ENCODE data around the gene NPAS4. TPM values are rescaled to one million over a fixed set of nuclear protein-coding genes. Genes with fewer than 3 reads are reported as not detected.
A peak's percentile ranks its signal among the peaks of the same experiment; 100 is the strongest.

NPAS4 gene
- total and polyA plus RNA-seq, 2 of the 13 experiments (the other 11 are each of a cell fraction or from before 2014, with no cell fraction given): not detected

DNA sequence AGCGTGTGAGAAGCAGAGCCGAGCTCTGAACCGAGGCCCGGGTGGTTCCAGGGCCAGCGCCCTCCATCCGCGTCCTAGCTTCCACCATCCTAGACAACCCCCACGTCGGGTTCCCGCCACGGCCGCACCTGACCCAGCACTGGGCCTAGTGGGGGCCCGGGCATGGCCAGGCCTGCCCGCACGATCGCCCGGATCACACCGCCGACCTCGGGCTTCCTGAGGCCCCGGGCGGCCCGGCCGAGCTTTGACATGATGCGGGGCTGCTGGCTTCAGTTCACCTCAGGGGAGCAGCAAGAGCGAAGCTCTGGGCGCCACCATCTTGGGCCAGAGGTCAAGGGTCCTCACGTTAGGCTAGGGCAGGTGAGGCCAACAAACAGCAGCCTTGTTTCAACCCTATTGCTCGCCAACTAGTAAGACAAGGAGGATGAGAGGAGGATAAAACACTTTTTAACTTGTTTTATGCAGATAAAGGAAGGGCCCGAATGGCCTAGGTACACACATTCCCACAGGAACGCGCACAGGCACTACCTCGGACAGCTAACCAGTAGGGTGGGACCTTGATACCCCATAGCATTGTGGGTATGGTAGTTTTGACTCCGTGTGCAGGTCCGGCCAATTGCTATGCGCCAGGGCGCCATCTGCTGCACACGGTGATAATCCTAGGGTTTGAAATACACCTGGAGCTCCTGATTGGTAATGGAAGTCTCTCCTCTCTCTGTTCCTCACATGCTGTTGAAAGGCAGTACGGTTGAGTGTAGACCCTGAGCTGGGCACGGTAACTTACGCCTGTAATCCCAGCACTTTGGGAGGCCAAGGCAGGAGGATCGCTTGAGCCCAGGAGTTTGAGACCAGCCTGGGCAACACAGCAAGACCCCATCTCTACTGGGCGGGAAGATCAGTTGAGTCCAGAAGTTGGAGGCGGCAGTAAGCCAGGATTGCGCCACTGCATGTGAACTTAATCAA, 17.9 kb downstream of the NPAS4 start, which contains the start of gene MRPL11 (continued):
- TF ChIP-seq, protein P1, sequence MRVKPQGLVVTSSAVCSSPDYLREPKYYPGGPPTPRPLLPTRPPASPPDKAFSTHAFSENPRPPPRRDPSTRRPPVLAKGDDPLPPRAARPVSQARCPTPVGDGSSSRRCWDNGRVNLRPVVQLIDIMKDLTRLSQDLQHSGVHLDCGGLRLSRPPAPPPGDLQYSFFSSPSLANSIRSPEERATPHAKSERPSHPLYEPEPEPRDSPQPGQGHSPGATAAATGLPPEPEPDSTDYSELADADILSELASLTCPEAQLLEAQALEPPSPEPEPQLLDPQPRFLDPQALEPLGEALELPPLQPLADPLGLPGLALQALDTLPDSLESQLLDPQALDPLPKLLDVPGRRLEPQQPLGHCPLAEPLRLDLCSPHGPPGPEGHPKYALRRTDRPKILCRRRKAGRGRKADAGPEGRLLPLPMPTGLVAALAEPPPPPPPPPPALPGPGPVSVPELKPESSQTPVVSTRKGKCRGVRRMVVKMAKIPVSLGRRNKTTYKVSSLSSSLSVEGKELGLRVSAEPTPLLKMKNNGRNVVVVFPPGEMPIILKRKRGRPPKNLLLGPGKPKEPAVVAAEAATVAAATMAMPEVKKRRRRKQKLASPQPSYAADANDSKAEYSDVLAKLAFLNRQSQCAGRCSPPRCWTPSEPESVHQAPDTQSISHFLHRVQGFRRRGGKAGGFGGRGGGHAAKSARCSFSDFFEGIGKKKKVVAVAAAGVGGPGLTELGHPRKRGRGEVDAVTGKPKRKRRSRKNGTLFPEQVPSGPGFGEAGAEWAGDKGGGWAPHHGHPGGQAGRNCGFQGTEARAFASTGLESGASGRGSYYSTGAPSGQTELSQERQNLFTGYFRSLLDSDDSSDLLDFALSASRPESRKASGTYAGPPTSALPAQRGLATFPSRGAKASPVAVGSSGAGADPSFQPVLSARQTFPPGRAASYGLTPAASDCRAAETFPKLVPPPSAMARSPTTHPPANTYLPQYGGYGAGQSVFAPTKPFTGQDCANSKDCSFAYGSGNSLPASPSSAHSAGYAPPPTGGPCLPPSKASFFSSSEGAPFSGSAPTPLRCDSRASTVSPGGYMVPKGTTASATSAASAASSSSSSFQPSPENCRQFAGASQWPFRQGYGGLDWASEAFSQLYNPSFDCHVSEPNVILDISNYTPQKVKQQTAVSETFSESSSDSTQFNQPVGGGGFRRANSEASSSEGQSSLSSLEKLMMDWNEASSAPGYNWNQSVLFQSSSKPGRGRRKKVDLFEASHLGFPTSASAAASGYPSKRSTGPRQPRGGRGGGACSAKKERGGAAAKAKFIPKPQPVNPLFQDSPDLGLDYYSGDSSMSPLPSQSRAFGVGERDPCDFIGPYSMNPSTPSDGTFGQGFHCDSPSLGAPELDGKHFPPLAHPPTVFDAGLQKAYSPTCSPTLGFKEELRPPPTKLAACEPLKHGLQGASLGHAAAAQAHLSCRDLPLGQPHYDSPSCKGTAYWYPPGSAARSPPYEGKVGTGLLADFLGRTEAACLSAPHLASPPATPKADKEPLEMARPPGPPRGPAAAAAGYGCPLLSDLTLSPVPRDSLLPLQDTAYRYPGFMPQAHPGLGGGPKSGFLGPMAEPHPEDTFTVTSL (CRISPR knock-in tag; IDR thresholded peaks at IDR 0.05; ENCODE audit: borderline replicate concordance): no peak
- no peak for TF ChIP-seq HNRNPL (IDR thresholded peaks at IDR 0.05; ENCODE audit: low read depth, low read length)
- no peak for TF ChIP-seq NONO (IDR thresholded peaks at IDR 0.05)
- TF ChIP-seq NONO (CRISPR knock-in tag; conservative IDR thresholded peaks at IDR 0.05): peak; percentile 73
- TF ChIP-seq, protein P2, sequence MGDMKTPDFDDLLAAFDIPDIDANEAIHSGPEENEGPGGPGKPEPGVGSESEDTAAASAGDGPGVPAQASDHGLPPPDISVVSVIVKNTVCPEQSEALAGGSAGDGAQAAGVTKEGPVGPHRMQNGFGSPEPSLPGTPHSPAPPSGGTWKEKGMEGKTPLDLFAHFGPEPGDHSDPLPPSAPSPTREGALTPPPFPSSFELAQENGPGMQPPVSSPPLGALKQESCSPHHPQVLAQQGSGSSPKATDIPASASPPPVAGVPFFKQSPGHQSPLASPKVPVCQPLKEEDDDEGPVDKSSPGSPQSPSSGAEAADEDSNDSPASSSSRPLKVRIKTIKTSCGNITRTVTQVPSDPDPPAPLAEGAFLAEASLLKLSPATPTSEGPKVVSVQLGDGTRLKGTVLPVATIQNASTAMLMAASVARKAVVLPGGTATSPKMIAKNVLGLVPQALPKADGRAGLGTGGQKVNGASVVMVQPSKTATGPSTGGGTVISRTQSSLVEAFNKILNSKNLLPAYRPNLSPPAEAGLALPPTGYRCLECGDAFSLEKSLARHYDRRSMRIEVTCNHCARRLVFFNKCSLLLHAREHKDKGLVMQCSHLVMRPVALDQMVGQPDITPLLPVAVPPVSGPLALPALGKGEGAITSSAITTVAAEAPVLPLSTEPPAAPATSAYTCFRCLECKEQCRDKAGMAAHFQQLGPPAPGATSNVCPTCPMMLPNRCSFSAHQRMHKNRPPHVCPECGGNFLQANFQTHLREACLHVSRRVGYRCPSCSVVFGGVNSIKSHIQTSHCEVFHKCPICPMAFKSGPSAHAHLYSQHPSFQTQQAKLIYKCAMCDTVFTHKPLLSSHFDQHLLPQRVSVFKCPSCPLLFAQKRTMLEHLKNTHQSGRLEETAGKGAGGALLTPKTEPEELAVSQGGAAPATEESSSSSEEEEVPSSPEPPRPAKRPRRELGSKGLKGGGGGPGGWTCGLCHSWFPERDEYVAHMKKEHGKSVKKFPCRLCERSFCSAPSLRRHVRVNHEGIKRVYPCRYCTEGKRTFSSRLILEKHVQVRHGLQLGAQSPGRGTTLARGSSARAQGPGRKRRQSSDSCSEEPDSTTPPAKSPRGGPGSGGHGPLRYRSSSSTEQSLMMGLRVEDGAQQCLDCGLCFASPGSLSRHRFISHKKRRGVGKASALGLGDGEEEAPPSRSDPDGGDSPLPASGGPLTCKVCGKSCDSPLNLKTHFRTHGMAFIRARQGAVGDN (CRISPR knock-in tag; IDR thresholded peaks at IDR 0.05): peak; percentile 81
- 0 out of 2 replicates have a peak, but pooled peaks have one; percentile 27 for TF ChIP-seq ZNF776 (CRISPR knock-in tag; IDR thresholded peaks at IDR 0.05)
- no peak for TF ChIP-seq HOXD1 (CRISPR knock-in tag; IDR thresholded peaks at IDR 0.05)
- TF ChIP-seq ZNF441 (CRISPR knock-in tag; IDR thresholded peaks at IDR 0.05; ENCODE audit: borderline replicate concordance): 0 out of 2 replicates have a peak, but pooled peaks have one; percentile 18
- peak; percentile 67 to 78; a peak in 3 of 4 replicates for TF ChIP-seq POLR2A (IDR thresholded peaks at IDR 0.05; ENCODE audit: insufficient read depth in 1 of 2, low read depth in 2 of 2, low read length in 2 of 2)
- no peak for TF ChIP-seq TRIM24 (CRISPR knock-in tag; IDR thresholded peaks at IDR 0.05)
- TF ChIP-seq SIN3B (IDR thresholded peaks at IDR 0.05; ENCODE audit: low read length): peak; percentile 79; the same call in 1 of the 2 replicates
- no peak for TF ChIP-seq ZNF720 (CRISPR knock-in tag; IDR thresholded peaks at IDR 0.05)
- TF ChIP-seq, protein P3, sequence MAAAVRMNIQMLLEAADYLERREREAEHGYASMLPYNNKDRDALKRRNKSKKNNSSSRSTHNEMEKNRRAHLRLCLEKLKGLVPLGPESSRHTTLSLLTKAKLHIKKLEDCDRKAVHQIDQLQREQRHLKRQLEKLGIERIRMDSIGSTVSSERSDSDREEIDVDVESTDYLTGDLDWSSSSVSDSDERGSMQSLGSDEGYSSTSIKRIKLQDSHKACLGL (CRISPR knock-in tag; IDR thresholded peaks at IDR 0.05): 0 out of 2 replicates have a peak, but pooled peaks have one; percentile 57
- no peak for TF ChIP-seq ZFYVE20 (CRISPR knock-in tag; IDR thresholded peaks at IDR 0.05; ENCODE audit: borderline replicate concordance, low read depth)
- TF ChIP-seq, protein P4, sequence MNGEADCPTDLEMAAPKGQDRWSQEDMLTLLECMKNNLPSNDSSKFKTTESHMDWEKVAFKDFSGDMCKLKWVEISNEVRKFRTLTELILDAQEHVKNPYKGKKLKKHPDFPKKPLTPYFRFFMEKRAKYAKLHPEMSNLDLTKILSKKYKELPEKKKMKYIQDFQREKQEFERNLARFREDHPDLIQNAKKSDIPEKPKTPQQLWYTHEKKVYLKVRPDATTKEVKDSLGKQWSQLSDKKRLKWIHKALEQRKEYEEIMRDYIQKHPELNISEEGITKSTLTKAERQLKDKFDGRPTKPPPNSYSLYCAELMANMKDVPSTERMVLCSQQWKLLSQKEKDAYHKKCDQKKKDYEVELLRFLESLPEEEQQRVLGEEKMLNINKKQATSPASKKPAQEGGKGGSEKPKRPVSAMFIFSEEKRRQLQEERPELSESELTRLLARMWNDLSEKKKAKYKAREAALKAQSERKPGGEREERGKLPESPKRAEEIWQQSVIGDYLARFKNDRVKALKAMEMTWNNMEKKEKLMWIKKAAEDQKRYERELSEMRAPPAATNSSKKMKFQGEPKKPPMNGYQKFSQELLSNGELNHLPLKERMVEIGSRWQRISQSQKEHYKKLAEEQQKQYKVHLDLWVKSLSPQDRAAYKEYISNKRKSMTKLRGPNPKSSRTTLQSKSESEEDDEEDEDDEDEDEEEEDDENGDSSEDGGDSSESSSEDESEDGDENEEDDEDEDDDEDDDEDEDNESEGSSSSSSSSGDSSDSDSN (CRISPR knock-in tag; IDR thresholded peaks at IDR 0.05): peak; percentile 65
- TF ChIP-seq ZNF256 (CRISPR knock-in tag; conservative IDR thresholded peaks at IDR 0.05): 0 out of 2 replicates have a peak, but pooled peaks have one; percentile 30

All from HepG2 (cell line).